ENCODE results near the gene SLITRK2.

Gene SLITRK2

DNA sequence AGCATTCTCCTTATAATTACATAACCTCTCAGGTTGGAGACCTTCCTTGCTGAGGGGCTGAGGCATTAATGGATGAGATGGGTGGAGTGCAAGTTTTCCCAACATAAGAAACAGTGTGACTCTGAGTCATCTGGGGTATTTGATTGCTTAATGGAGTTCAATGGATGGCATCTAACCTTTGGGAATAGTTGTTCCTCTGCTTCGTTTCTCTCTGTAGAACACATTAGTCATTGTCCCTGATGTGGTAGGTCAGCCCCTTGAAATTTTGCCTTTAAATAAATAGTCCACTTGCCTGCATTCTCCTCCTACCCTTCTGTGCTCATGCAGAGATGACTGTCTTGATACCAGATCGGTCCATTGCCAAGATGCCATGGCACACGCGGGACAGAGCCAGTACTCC, 38.6 kb downstream of the SLITRK2 start:
- no peaks in the 10 kb centered on the region for H3K36me3 ChIP-seq
- TF ChIP-seq, protein P1, sequence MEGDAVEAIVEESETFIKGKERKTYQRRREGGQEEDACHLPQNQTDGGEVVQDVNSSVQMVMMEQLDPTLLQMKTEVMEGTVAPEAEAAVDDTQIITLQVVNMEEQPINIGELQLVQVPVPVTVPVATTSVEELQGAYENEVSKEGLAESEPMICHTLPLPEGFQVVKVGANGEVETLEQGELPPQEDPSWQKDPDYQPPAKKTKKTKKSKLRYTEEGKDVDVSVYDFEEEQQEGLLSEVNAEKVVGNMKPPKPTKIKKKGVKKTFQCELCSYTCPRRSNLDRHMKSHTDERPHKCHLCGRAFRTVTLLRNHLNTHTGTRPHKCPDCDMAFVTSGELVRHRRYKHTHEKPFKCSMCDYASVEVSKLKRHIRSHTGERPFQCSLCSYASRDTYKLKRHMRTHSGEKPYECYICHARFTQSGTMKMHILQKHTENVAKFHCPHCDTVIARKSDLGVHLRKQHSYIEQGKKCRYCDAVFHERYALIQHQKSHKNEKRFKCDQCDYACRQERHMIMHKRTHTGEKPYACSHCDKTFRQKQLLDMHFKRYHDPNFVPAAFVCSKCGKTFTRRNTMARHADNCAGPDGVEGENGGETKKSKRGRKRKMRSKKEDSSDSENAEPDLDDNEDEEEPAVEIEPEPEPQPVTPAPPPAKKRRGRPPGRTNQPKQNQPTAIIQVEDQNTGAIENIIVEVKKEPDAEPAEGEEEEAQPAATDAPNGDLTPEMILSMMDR (IDR thresholded peaks at IDR 0.05), result no peak
- no peaks in the 10 kb centered on the region for H3K27me3 ChIP-seq
- H3K4me3 ChIP-seq (ENCODE audit: low read depth in 1 of 2, low read length in 1 of 2), result no peak overlapping the region
- no peak overlapping the region for H3K27ac ChIP-seq
- H3K4me1 ChIP-seq (ENCODE audit: control insufficient read depth in 1 of 2, insufficient read depth in 1 of 2, low read depth in 1 of 2, low read length in 1 of 2), result no peaks in the 10 kb centered on the region
- no peaks in the 10 kb centered on the region for H3K9me3 ChIP-seq

DNA sequence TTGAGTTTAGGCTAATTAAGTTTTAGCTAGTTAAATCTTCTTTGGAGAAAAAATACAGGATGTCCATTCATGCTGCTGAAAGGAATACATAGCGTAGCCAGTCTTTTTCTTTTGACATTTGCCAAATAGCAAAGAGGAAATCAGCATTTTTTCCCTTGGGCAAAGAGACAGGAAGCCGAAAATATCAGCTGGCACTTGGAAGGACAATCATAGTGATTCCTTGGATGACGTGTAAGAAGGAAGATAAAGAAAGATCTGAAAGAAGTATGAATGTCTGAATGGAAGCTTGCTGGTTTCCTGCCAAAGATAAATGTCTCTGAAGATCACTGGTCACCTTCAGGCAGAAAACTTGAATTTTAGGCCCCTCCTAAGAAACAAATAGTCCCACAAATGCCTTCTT, 44.2 kb downstream of the SLITRK2 start:
- H3K36me3 ChIP-seq, result no peaks in the 10 kb centered on the region
- H3K4me1 ChIP-seq (ENCODE audit: control insufficient read depth in 1 of 2, insufficient read depth in 1 of 2, low read depth in 1 of 2, low read length in 1 of 2), result no peaks in the 10 kb centered on the region
- no peaks in the 10 kb centered on the region for H3K27me3 ChIP-seq
- H3K4me3 ChIP-seq (ENCODE audit: low read depth in 1 of 2, low read length in 1 of 2), result no peak overlapping the region
- H3K27ac ChIP-seq, result no peak overlapping the region
- no peaks in the 10 kb centered on the region for H3K9me3 ChIP-seq
- TF ChIP-seq, protein P1 (IDR thresholded peaks at IDR 0.05), result no peak

DNA sequence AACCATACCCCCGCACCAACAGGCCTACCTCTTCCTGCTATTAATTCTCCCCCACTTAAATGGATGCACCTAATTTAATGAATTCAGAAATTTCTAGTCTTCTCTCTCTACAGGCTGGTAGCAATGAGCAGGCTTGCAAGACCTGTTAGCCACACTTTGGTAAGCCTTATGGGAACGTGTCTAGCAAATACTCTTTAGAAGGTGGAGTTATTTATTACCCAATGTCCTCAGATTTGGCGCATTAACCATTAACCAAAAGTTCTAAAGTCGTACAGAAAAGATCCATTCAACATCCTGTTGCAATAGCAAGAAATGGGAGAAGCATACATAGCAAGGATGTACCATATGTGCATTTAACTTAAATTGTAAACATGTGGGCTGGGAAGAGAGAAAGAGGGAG, 47.5 kb downstream of the SLITRK2 start:
- H3K4me1 ChIP-seq (ENCODE audit: control insufficient read depth in 1 of 2, insufficient read depth in 1 of 2, low read depth in 1 of 2, low read length in 1 of 2), result no peaks in the 10 kb centered on the region
- TF ChIP-seq, protein P1 (IDR thresholded peaks at IDR 0.05), result no peak
- H3K9me3 ChIP-seq, result no peaks in the 10 kb centered on the region
- H3K4me3 ChIP-seq (ENCODE audit: low read depth in 1 of 2, low read length in 1 of 2), result no peak overlapping the region
- H3K36me3 ChIP-seq, result no peaks in the 10 kb centered on the region
- no peak overlapping the region for H3K27ac ChIP-seq
- H3K27me3 ChIP-seq, result no peaks in the 10 kb centered on the region

All from neutrophil (primary cell).